Kidney epithelial cell (primary cell): ENCODE results near the gene BCOR. TPM values are rescaled to one million over a fixed set of nuclear protein-coding genes. Genes with fewer than 3 reads are reported as not detected.
A peak's percentile ranks its signal among the peaks of the same experiment; 100 is the strongest.

Experiments used
- DNase-seq: peaks from one replicate; pipeline ENCODE4 v3.0.0-alpha.2; 2010; ENCODE audit warnings: low read depth
- H3K27me3 ChIP-seq: 2 replicates; pipeline ENCODE4 v1.6.0; 2011; ENCODE audit warnings: low read length; ENCODE audit not compliant: control insufficient read depth, insufficient read depth
- H3K36me3 ChIP-seq: 2 replicates; pipeline ENCODE4 v1.5.1; 2011; ENCODE audit warnings: low read length; ENCODE audit not compliant: control insufficient read depth, insufficient read depth
- H3K4me3 ChIP-seq: 2 replicates; pipeline ENCODE4 v1.5.1; 2011; ENCODE audit warnings: low read depth, mild to moderate bottlenecking, control low read depth, low read length
- total RNA-seq: library from RNA; depleted of rRNA; stranded (reverse); fragments of >200 nt; gene quantifications from 2 replicates; pipeline ENCODE4 v1.2.3, GENCODE V29; 2015
- TF ChIP-seq, protein P1 (sequence below): IDR thresholded peaks from 2 replicates; pipeline ENCODE4 v1.5.1; 2011; ENCODE audit warnings: mild to moderate bottlenecking, moderate library complexity, low read length, control low read depth, inconsistent platforms; ENCODE audit not compliant: insufficient read depth, poor library complexity, severe bottlenecking

The BCOR gene
- total RNA-seq, 1 donor from 2014 or later = 29.5 TPM

DNA sequence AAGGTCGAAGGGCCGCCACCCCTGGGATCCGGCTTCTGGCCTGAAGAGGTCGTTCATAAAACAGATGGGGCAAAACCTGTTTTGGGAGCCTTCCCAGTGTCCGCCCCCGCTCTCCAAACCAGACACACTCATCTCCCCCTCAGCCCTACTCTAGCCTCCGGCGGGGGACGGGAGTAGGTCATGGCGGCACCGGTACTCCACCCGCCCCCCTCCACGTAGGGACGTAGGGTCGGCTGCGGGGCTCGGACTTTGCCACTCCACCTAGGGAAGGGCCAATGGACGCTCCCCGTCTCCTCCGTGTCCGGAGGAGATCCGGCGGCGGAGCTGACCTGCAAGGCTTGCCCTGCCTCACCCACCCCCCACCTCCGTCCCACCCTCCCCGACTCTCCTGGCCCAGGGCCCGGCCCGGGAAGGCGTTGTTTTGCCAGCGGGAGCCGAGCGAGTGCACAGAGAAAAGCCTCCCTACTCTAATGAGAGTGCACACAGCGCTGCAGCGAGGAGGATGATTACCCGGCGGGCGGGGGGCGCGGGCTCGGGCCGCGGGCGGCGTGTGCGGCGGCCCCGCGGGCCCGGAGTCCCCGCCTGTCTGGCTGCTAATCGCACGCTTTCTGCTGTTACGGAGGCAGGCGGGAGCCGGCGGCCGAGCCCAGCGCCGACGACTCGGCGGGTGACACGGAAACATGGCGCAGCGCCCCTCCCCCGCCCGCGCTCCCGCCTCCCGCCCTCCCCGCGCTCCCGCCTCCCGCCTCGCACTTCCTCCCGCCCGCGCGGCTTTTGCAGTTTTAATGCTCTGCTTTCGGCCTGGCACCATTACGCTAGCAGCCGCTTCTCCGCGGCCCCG is 8.3 kb upstream of the BCOR start:
- Histone ChIP-seq H3K4me3 (peak overlapping the region; percentile 41), H3K36me3 (no peaks in the 10 kb centered on the region), H3K27me3 (peaks cover 35% of the 10 kb centered on the region)
- TF ChIP-seq, protein P1, sequence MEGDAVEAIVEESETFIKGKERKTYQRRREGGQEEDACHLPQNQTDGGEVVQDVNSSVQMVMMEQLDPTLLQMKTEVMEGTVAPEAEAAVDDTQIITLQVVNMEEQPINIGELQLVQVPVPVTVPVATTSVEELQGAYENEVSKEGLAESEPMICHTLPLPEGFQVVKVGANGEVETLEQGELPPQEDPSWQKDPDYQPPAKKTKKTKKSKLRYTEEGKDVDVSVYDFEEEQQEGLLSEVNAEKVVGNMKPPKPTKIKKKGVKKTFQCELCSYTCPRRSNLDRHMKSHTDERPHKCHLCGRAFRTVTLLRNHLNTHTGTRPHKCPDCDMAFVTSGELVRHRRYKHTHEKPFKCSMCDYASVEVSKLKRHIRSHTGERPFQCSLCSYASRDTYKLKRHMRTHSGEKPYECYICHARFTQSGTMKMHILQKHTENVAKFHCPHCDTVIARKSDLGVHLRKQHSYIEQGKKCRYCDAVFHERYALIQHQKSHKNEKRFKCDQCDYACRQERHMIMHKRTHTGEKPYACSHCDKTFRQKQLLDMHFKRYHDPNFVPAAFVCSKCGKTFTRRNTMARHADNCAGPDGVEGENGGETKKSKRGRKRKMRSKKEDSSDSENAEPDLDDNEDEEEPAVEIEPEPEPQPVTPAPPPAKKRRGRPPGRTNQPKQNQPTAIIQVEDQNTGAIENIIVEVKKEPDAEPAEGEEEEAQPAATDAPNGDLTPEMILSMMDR = no peak
- DNase-seq = no peak

GRCh38 chrX:40104985-40105834 is 7.5 kb upstream of the BCOR start:
- no peak for DNase-seq
- Histone ChIP-seq H3K4me3 (peak overlapping the region; percentile 41), H3K27me3 (peaks cover 37% of the 10 kb centered on the region), H3K36me3 (no peaks in the 10 kb centered on the region)
- TF ChIP-seq, protein P1 = no peak

DNA sequence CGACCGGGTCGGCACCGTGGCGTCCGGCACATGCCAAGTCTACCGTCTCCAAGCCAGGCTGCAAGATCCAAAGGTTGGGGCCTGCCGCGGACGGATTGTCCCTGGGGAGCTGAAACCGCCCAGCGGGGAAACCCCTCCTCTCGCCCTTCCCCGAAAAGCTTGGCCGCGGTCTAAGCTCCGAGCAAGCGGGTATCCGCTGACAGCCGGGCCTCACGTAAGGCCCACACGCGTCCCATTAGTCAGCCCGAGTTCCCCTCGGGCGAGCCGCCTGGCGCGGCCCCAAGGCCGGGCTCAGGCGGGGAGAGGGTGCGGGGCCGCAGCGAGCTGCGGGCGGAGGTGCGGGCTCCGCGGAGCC is 6.8 kb upstream of the BCOR start:
- H3K27me3 ChIP-seq = peaks cover 37% of the 10 kb centered on the region
- DNase-seq = no peak
- TF ChIP-seq, protein P1 = no peak
- H3K36me3 ChIP-seq = no peaks in the 10 kb centered on the region
- H3K4me3 ChIP-seq = peak overlapping the region; percentile 41

DNA sequence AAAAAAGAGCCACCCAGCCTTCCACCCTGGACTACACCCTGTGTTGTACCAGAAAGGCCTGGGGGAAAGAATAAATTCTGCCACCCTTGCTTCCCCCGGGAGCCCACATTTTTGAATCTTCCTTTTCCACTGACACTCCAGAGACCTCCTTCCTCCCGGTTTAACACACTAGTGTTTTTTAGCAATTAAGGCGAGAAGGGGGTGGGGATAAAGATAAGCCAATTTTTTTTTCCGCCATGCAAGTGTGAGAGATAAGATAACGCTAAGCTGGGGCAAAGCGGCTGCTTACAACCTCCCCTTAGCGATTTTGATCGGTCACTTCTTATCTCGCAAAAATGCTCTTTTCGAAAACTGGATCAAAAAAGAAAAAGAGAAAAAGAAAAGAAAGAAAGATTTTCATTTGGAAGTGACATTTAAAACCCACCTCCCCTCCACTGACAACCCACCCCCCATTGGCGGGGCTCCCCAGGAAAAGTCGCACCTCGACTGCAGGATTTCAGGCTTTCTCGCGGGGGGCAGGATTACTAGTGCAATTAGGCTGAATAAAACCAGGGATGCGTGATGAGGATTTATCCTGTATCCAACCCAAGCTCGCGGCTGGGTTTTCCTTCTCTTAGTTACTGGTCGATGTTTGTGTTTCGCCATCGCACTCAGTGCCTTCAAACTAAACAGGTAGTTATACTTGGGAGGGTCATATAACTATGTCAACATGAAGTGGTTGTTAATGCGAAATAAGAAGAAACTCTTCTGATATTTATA is 6.0 kb upstream of the BCOR start:
- no peak for DNase-seq
- Histone ChIP-seq H3K4me3 (no peak overlapping the region), H3K27me3 (peaks cover 37% of the 10 kb centered on the region), H3K36me3 (no peaks in the 10 kb centered on the region)
- TF ChIP-seq, protein P1 = no peak

GRCh38 chrX:40102393-40103381 is 4.9 kb upstream of the BCOR start:
- TF ChIP-seq, protein P1 = no peak
- Histone ChIP-seq H3K27me3 (peaks cover 31% of the 10 kb centered on the region), H3K4me3 (no peak overlapping the region), H3K36me3 (no peaks in the 10 kb centered on the region)
- DNase-seq = no peak
